HCT116 (cell line): ENCODE results near the gene SUPT16H. TPM values are rescaled to one million over a fixed set of nuclear protein-coding genes. Genes with fewer than 3 reads are reported as not detected.

ENCODE experiments used
- ATAC-seq: fragments of 200-7000 bp; cut with Tn5 transposase; 2 replicates; pipeline ENCODE4 v1.9.1; 2020; ENCODE audit warnings: mild to moderate bottlenecking, moderate library complexity
- BruUV-seq: library from RNA; stranded (reverse); fragments of 400-500 nt; replicated peaks from 2 replicates; lab custom pipeline; 2021; lab: Mats Ljungman, UMichigan
- CTCF ChIA-PET: fragments of 300-600 bp; sonication (Branson Sonifier 250); formaldehyde crosslinking; loops from one replicate; lab custom pipeline; 2021; ENCODE audit warnings: antibody characterized with exemption; lab: Charles Lee
- POLR2A ChIA-PET: fragments of 300-600, 350-600 bp; sonication (Branson Sonifier 250); formaldehyde crosslinking; loops from one replicate; lab custom pipeline; 2021; ENCODE audit warnings: antibody characterized with exemption; lab: Charles Lee
- RAD21 ChIA-PET, 2 experiments: fragments of 300-600 bp; sonication (Branson Sonifier 250); formaldehyde crosslinking; loops; one replicate each; lab custom pipeline; 2023; ENCODE audit warnings: low total read pairs in 2 of 2; ENCODE audit not compliant: uncharacterized antibody in 2 of 2, unreplicated experiment in 2 of 2, low non-redundant PET in 1 of 2; lab: Charles Lee
- DNase-seq: peaks from one replicate; pipeline ENCODE4 v3.0.0-alpha.2; 2010; ENCODE audit warnings: low read depth, low spot score
- H2AFZ ChIP-seq: fragments of 200-600 bp; shearing (Covaris generic), sonication (generic); 2 replicates; pipeline ENCODE4 v1.6.1; 2017; ENCODE audit warnings: low read depth, mixed run types, mixed read lengths, antibody characterized with exemption, low read length; ENCODE audit not compliant: poor library complexity, severe bottlenecking
- H3K27ac ChIP-seq: 2 replicates; pipeline ENCODE4 v1.5.1; 2012; ENCODE audit warnings: low read depth, low read length
- H3K27me3 ChIP-seq: fragments of 200-600 bp; sonication (generic); 2 replicates; pipeline ENCODE4 v1.6.1; 2016; ENCODE audit warnings: mixed run types, low read length, mixed read lengths; ENCODE audit not compliant: insufficient read depth
- H3K36me3 ChIP-seq, 2 experiments: fragments of 200-500 bp in 1 of 2; fragments of 200-600 bp in 1 of 2; sonication (Bioruptor generic) in 1 of 2; sonication (generic) in 1 of 2; 2 replicates each; pipeline versions ENCODE4 v1.5.1 to v1.6.1; 2014 to 2016; ENCODE audit warnings: low read length in 2 of 2, inconsistent platforms in 1 of 2, mixed read lengths in 1 of 2, mixed run types in 1 of 2; ENCODE audit not compliant: insufficient read depth in 2 of 2, control insufficient read depth in 1 of 2
- H3K4me1 ChIP-seq, 2 experiments: fragments of 200-600 bp in 1 of 2; sonication (generic) in 1 of 2; 2 replicates each; pipeline versions ENCODE4 v1.5.1 to v1.6.1; 2012 to 2017; ENCODE audit warnings: low read length in 2 of 2, inconsistent platforms in 1 of 2, mild to moderate bottlenecking in 1 of 2, mixed read lengths in 1 of 2, mixed run types in 1 of 2, moderate library complexity in 1 of 2; ENCODE audit not compliant: insufficient read depth in 2 of 2, control insufficient read depth in 1 of 2
- H3K4me2 ChIP-seq: fragments of 200-600 bp; sonication (generic); 2 replicates; pipeline ENCODE4 v1.6.1; 2017; ENCODE audit warnings: mixed run types, low read length, mixed read lengths
- H3K4me3 ChIP-seq, 2 experiments: fragments of 200-600 bp in 1 of 2; sonication (generic) in 1 of 2; replicated peaks in 1 of 2; 2 replicates each; pipeline ENCODE4 v1.5.1; 2011 to 2016; ENCODE audit warnings: low read length in 2 of 2, control low read depth in 1 of 2, low read depth in 1 of 2, mild to moderate bottlenecking in 1 of 2, mixed read lengths in 1 of 2, mixed run types in 1 of 2
- H3K79me2 ChIP-seq: fragments of 200-600 bp; sonication (generic); 2 replicates; pipeline ENCODE4 v1.6.1; 2017; ENCODE audit warnings: mild to moderate bottlenecking, mixed run types, low read length, moderate library complexity, mixed read lengths; ENCODE audit not compliant: insufficient read depth
- H3K9ac ChIP-seq: fragments of 200-600 bp; sonication (generic); 2 replicates; pipeline ENCODE4 v1.6.1; 2016; ENCODE audit warnings: low read length, mixed read lengths
- H3K9me2 ChIP-seq: fragments of 200-600 bp; sonication (generic), shearing (Covaris generic); 2 replicates; pipeline ENCODE4 v1.6.1; 2017; ENCODE audit warnings: mixed run types, mild to moderate bottlenecking, moderate library complexity; ENCODE audit not compliant: insufficient read depth
- H3K9me3 ChIP-seq, 2 experiments: fragments of 200-500 bp in 1 of 2; fragments of 200-600 bp in 1 of 2; sonication (Bioruptor generic) in 1 of 2; sonication (generic) in 1 of 2; 2 replicates each; pipeline ENCODE4 v1.6.1; 2014 to 2017; ENCODE audit warnings: low read length in 2 of 2, mixed read lengths in 2 of 2, inconsistent platforms in 1 of 2, low read depth in 1 of 2, mild to moderate bottlenecking in 1 of 2, mixed run types in 1 of 2, moderate library complexity in 1 of 2; ENCODE audit not compliant: control insufficient read depth in 1 of 2, insufficient read depth in 1 of 2
- H4K20me1 ChIP-seq: fragments of 200-600 bp; sonication (generic), shearing (Covaris generic); 2 replicates; pipeline ENCODE4 v1.6.1; 2017; ENCODE audit warnings: mixed run types, mild to moderate bottlenecking, moderate library complexity; ENCODE audit not compliant: insufficient read depth
- ATF3 ChIP-seq: IDR thresholded peaks from 2 replicates; pipeline ENCODE4 v1.6.1; 2012
- CBX3 ChIP-seq: IDR thresholded peaks from 2 replicates; pipeline ENCODE4 v1.6.1; 2012; ENCODE audit warnings: low read depth
- CTCF ChIP-seq, 3 experiments: fragments of 200-600 bp in 1 of 3; sonication (generic) in 1 of 3; IDR thresholded peaks in 2 of 3; conservative IDR thresholded peaks in 1 of 3; 2 replicates each; pipeline ENCODE4 v1.5.1; 2012 to 2017; ENCODE audit warnings: low read depth in 2 of 3, low read length in 2 of 3, antibody characterized with exemption in 1 of 3, borderline replicate concordance in 1 of 3, control low read depth in 1 of 3, mild to moderate bottlenecking in 1 of 3, mixed read lengths in 1 of 3, mixed run types in 1 of 3, moderate library complexity in 1 of 3; ENCODE audit not compliant: insufficient read depth in 1 of 3
- EGR1 ChIP-seq: IDR thresholded peaks from 2 replicates; pipeline ENCODE4 v1.6.1; 2012; ENCODE audit warnings: low read depth
- FOSL1 ChIP-seq: IDR thresholded peaks from 2 replicates; pipeline ENCODE4 v1.6.1; 2012; ENCODE audit warnings: low read depth
- JUND ChIP-seq: IDR thresholded peaks from 2 replicates; pipeline ENCODE4 v1.6.1; 2012
- MAX ChIP-seq: IDR thresholded peaks from 2 replicates; pipeline ENCODE4 v1.6.1; 2012
- REST ChIP-seq: IDR thresholded peaks from 2 replicates; pipeline ENCODE4 v1.6.1; 2012; ENCODE audit warnings: low read depth
- SP1 ChIP-seq: IDR thresholded peaks from 2 replicates; pipeline ENCODE4 v1.6.1; 2012; ENCODE audit warnings: low read depth
- SRF ChIP-seq: IDR thresholded peaks from 2 replicates; pipeline ENCODE4 v1.6.1; 2012; ENCODE audit warnings: low read depth
- YY1 ChIP-seq: IDR thresholded peaks from 2 replicates; pipeline ENCODE4 v1.6.1; 2011; ENCODE audit warnings: low read length, low read depth, moderate library complexity, mild to moderate bottlenecking; ENCODE audit not compliant: insufficient replicate concordance; ENCODE audit errors: extremely low read depth
- ZFX ChIP-seq: fragments of 450-650 bp; IDR thresholded peaks from 2 replicates; pipeline ENCODE4 v1.6.1; 2017
- ZNF274 ChIP-seq: fragments of 200-500 bp; sonication (Bioruptor generic); IDR thresholded peaks from 2 replicates; pipeline ENCODE4 v1.6.1; 2014; ENCODE audit warnings: mild to moderate bottlenecking, low read depth, low read length, inconsistent platforms
- intact Hi-C: fragments of 100-400 bp; cut with micrococcal nuclease; formaldehyde crosslinking; loops from 2 replicates; pipeline ENCODE4 v1.10.0; 2022
- total RNA-seq: library from RNA; stranded (reverse); gene quantifications from one replicate; pipeline ENCODE4 v1.2.1, GENCODE V29; 2021; ENCODE audit not compliant: unreplicated experiment

SUPT16H gene
- total RNA-seq, 1 experiment from 2014 or later = 154 TPM

GRCh38 chr14:21369949-21370679, 13.7 kb downstream of the SUPT16H start (continued):
- TF ChIP-seq REST = no peak
- no peak for TF ChIP-seq CTCF (IDR thresholded peaks at IDR 0.05 in 2 of 3, conservative IDR thresholded peaks at IDR 0.05 in 1 of 3; ENCODE audit: borderline replicate concordance in 1 of 3, insufficient read depth in 1 of 3, low read depth in 2 of 3, low read length in 2 of 3)
- no peak for TF ChIP-seq YY1
- TF ChIP-seq ZNF274 = no peak

GRCh38 chr14:21367582-21368144, 16.2 kb downstream of the SUPT16H start:
- no peak overlapping the region for H3K27ac ChIP-seq
- peaks cover 82 to 85% of the 10 kb centered on the region in 2 experiments for H3K36me3 ChIP-seq
- H4K20me1 ChIP-seq = peaks cover 5% of the 10 kb centered on the region
- H3K79me2 ChIP-seq = peaks cover 56% of the 10 kb centered on the region
- H3K9me2 ChIP-seq = no peaks in the 10 kb centered on the region
- no peaks in the 10 kb centered on the region for H3K4me1 ChIP-seq
- no peak overlapping the region for H3K4me2 ChIP-seq
- no peak for ATAC-seq
- intact Hi-C loops = loop anchor here (10.0 kb wide), 1 partner anchor 133 kb away; no protein-coding TSS in a partner anchor
- RAD21 ChIA-PET = no interaction called here
- POLR2A ChIA-PET = no interaction called here
- no peak overlapping the region for H2AFZ ChIP-seq
- CTCF ChIA-PET = no interaction called here
- H3K9me3 ChIP-seq = no peaks in the 10 kb centered on the region
- H3K27me3 ChIP-seq = no peaks in the 10 kb centered on the region
- BruUV-seq = no TSS peak
- DNase-seq = no peak
- H3K9ac ChIP-seq = no peak overlapping the region
- H3K4me3 ChIP-seq = no peak overlapping the region
- TF ChIP-seq FOSL1 (no peak), JUND (no peak), SP1 (no peak), MAX (no peak), ZFX (no peak), EGR1 (no peak), CBX3 (no peak), SRF (no peak), REST (no peak), ATF3 (no peak)
